Activated naive CD4-positive, alpha-beta T cell treated with anti-CD3 and anti-CD28 coated beads, Interleukin-2, amount 10 ng/mL, durations not matched to agents 7 days and 5 days (primary cell): ENCODE data around the gene FAM120A.
"Not testable (repeated sequence)": the region's sequence is repeated elsewhere in the genome, so short reads cannot be mapped to it uniquely, and the experiment has no call there.

ENCODE experiments used
- CTCF ChIA-PET: fragments of 350-600 bp; sonication (Branson Sonifier 250); formaldehyde crosslinking; loops from one replicate; lab custom pipeline; 2021; ENCODE audit warnings: antibody characterized with exemption; lab: Charles Lee
- DNase-seq: peaks from one replicate; pipeline ENCODE4 v3.0.0-alpha.2; 2020
- H3K27ac Mint-ChIP-seq: one replicate; pipeline ENCODE4 v1.8.0; 2021; ENCODE audit warnings: mild to moderate bottlenecking, moderate library complexity, mixed read lengths
- H3K27me3 Mint-ChIP-seq: one replicate; pipeline ENCODE4 v1.8.0; 2021; ENCODE audit warnings: mild to moderate bottlenecking, mixed read lengths
- H3K36me3 Mint-ChIP-seq: one replicate; pipeline ENCODE4 v1.8.0; 2021; ENCODE audit warnings: mixed read lengths
- H3K4me1 Mint-ChIP-seq: one replicate; pipeline ENCODE4 v1.8.0; 2021; ENCODE audit warnings: mixed read lengths
- H3K4me3 Mint-ChIP-seq: one replicate; pipeline ENCODE4 v1.8.0; 2021; ENCODE audit warnings: mild to moderate bottlenecking, moderate library complexity, mixed read lengths
- H3K9me3 Mint-ChIP-seq: one replicate; pipeline ENCODE4 v1.8.0; 2021; ENCODE audit warnings: mixed read lengths

FAM120A gene

GRCh38 chr9:93436218-93436617, 15.3 kb upstream of the FAM120A start:
- no peaks in the 10 kb centered on the region for H3K9me3 Mint-ChIP-seq
- H3K4me3 Mint-ChIP-seq = no peak overlapping the region
- no peak overlapping the region for H3K27ac Mint-ChIP-seq
- H3K36me3 Mint-ChIP-seq = no peaks in the 10 kb centered on the region
- CTCF ChIA-PET = no interaction called here
- no peaks in the 10 kb centered on the region for H3K27me3 Mint-ChIP-seq
- H3K4me1 Mint-ChIP-seq = no peaks in the 10 kb centered on the region
- no peak for DNase-seq

- Mint-ChIP-seq H3K9me3 (no peaks in the 10 kb centered on the region), H3K27me3 (no peaks in the 10 kb centered on the region), H3K36me3 (no peaks in the 10 kb centered on the region), H3K4me3 (no peak overlapping the region), H3K27ac (no peak overlapping the region), H3K4me1 (no peaks in the 10 kb centered on the region)
- CTCF ChIA-PET = no interaction called here
- DNase-seq = no peak
Measured at GRCh38 chr9:93436655-93437407, 14.7 kb upstream of the FAM120A start.

- Mint-ChIP-seq H3K36me3 (no peaks in the 10 kb centered on the region), H3K27me3 (no peaks in the 10 kb centered on the region), H3K4me1 (no peaks in the 10 kb centered on the region), H3K4me3 (no peak overlapping the region), H3K27ac (no peak overlapping the region), H3K9me3 (no peaks in the 10 kb centered on the region)
- CTCF ChIA-PET = no interaction called here
- no peak for DNase-seq
Measured at GRCh38 chr9:93437996-93438395, 13.5 kb upstream of the FAM120A start.

GRCh38 chr9:93439301-93439700, 12.2 kb upstream of the FAM120A start:
- H3K27me3 Mint-ChIP-seq, H3K4me1 Mint-ChIP-seq, H3K9me3 Mint-ChIP-seq, DNase-seq, CTCF ChIA-PET, H3K27ac Mint-ChIP-seq, H3K36me3 Mint-ChIP-seq, H3K4me3 Mint-ChIP-seq: not testable (repeated sequence)

- no peak for DNase-seq
- H3K27ac Mint-ChIP-seq = no peak overlapping the region
- peaks cover 11% of the 10 kb centered on the region for H3K36me3 Mint-ChIP-seq
- no peaks in the 10 kb centered on the region for H3K27me3 Mint-ChIP-seq
- H3K4me3 Mint-ChIP-seq = no peak overlapping the region
- CTCF ChIA-PET = no interaction called here
- no peaks in the 10 kb centered on the region for H3K9me3 Mint-ChIP-seq
- no peaks in the 10 kb centered on the region for H3K4me1 Mint-ChIP-seq
Measured at GRCh38 chr9:93440896-93441580, 10.4 kb upstream of the FAM120A start.

GRCh38 chr9:93446073-93446472, 5.4 kb upstream of the FAM120A start:
- H3K9me3 Mint-ChIP-seq = no peaks in the 10 kb centered on the region
- no peaks in the 10 kb centered on the region for H3K27me3 Mint-ChIP-seq
- no peak for DNase-seq
- no peak overlapping the region for H3K27ac Mint-ChIP-seq
- no peak overlapping the region for H3K4me3 Mint-ChIP-seq
- H3K36me3 Mint-ChIP-seq = peaks cover 43% of the 10 kb centered on the region
- CTCF ChIA-PET = no interaction called here
- H3K4me1 Mint-ChIP-seq = peaks cover 26% of the 10 kb centered on the region

- H3K9me3 Mint-ChIP-seq = no peaks in the 10 kb centered on the region
- H3K27me3 Mint-ChIP-seq = no peaks in the 10 kb centered on the region
- H3K27ac Mint-ChIP-seq = peak overlapping the region; percentile 28
- H3K36me3 Mint-ChIP-seq = peaks cover 46% of the 10 kb centered on the region
- no peak overlapping the region for H3K4me3 Mint-ChIP-seq
- CTCF ChIA-PET = no interaction called here
- H3K4me1 Mint-ChIP-seq = peaks cover 26% of the 10 kb centered on the region
- DNase-seq = no peak
Measured at GRCh38 chr9:93447655-93448054, 3.8 kb upstream of the FAM120A start.

- CTCF ChIA-PET = interaction anchor here (2.5 kb wide), 1 partner anchor 115 kb away, joined by 12 read pairs; no protein-coding TSS in a partner anchor
- H3K27ac Mint-ChIP-seq = peak overlapping the region; percentile 94
- H3K36me3 Mint-ChIP-seq = peaks cover 45% of the 10 kb centered on the region
- DNase-seq = peak; percentile 64
- no peaks in the 10 kb centered on the region for H3K27me3 Mint-ChIP-seq
- peaks cover 56% of the 10 kb centered on the region for H3K4me1 Mint-ChIP-seq
- peak overlapping the region; percentile 94 for H3K4me3 Mint-ChIP-seq
- no peaks in the 10 kb centered on the region for H3K9me3 Mint-ChIP-seq
Measured at GRCh38 chr9:93451849-93452709, 594 bp downstream of the FAM120A start.

GRCh38 chr9:93452710-93453046, 1.2 kb downstream of the FAM120A start:
- peak overlapping the region; percentile 94 for H3K27ac Mint-ChIP-seq
- no peaks in the 10 kb centered on the region for H3K27me3 Mint-ChIP-seq
- H3K4me1 Mint-ChIP-seq = peaks cover 56% of the 10 kb centered on the region
- H3K4me3 Mint-ChIP-seq = peak overlapping the region; percentile 94
- H3K9me3 Mint-ChIP-seq = no peaks in the 10 kb centered on the region
- CTCF ChIA-PET = interaction anchor here (1.7 to 2.5 kb wide), 2 partner anchors 12 to 114 kb away, joined by 12 to 18 read pairs; no protein-coding TSS in a partner anchor
- no peak for DNase-seq
- peaks cover 42% of the 10 kb centered on the region for H3K36me3 Mint-ChIP-seq

GRCh38 chr9:93453047-93453914, 1.8 kb downstream of the FAM120A start, which contains the start of gene FAM120AOS:
TSS of gene FAM120AOS (minus strand) at chr9:93453581. CDS start at chr9:93452709, 872 bp downstream.
- Mint-ChIP-seq H3K9me3 (no peaks in the 10 kb centered on the region), H3K4me3 (peak within 1 kb of the TSS; percentile 94), H3K36me3 (peaks cover 42% of the 10 kb centered on the region), H3K4me1 (peaks cover 57% of the 10 kb centered on the region), H3K27ac (peak within 1 kb of the TSS; percentile 94), H3K27me3 (no peaks in the 10 kb centered on the region)
- peak; percentile 91 for DNase-seq
- CTCF ChIA-PET = interaction anchor here (0.7 to 2.5 kb wide), 4 partner anchors 11 to 489 kb away, joined by 3 to 18 read pairs (median 8); no protein-coding TSS in a partner anchor

GRCh38 chr9:93456022-93456421, 4.5 kb downstream of the FAM120A start:
- CTCF ChIA-PET = no interaction called here
- H3K27me3 Mint-ChIP-seq = no peaks in the 10 kb centered on the region
- H3K27ac Mint-ChIP-seq = peak overlapping the region; percentile 75
- DNase-seq = no peak
- H3K4me3 Mint-ChIP-seq = no peak overlapping the region
- H3K36me3 Mint-ChIP-seq = peaks cover 53% of the 10 kb centered on the region
- peaks cover 67% of the 10 kb centered on the region for H3K4me1 Mint-ChIP-seq
- H3K9me3 Mint-ChIP-seq = no peaks in the 10 kb centered on the region

GRCh38 chr9:93456504-93456903, 5.0 kb downstream of the FAM120A start:
- peaks cover 55% of the 10 kb centered on the region for H3K36me3 Mint-ChIP-seq
- CTCF ChIA-PET = no interaction called here

GRCh38 chr9:93457006-93457405, 5.5 kb downstream of the FAM120A start:
- H3K4me1 Mint-ChIP-seq = peaks cover 72% of the 10 kb centered on the region
- peaks cover 54% of the 10 kb centered on the region for H3K36me3 Mint-ChIP-seq
- no peak overlapping the region for H3K27ac Mint-ChIP-seq
- no peak for DNase-seq
- H3K4me3 Mint-ChIP-seq = no peak overlapping the region
- no peaks in the 10 kb centered on the region for H3K9me3 Mint-ChIP-seq
- CTCF ChIA-PET = no interaction called here
- H3K27me3 Mint-ChIP-seq = no peaks in the 10 kb centered on the region

More at GRCh38 chr9:93456504-93456903, 5.0 kb downstream of the FAM120A start:
- H3K27ac Mint-ChIP-seq = peak overlapping the region; percentile 75
- H3K4me1 Mint-ChIP-seq = peaks cover 69% of the 10 kb centered on the region
- no peaks in the 10 kb centered on the region for H3K9me3 Mint-ChIP-seq
- no peak for DNase-seq
- H3K4me3 Mint-ChIP-seq = no peak overlapping the region
- H3K27me3 Mint-ChIP-seq = no peaks in the 10 kb centered on the region
